Duodenal mucosa (tissue), 2 donors: ENCODE results near the gene ACTR3C.
A peak's percentile ranks its signal among the peaks of the same experiment; 100 is the strongest.

Experiments used
- H3K27ac ChIP-seq: one replicate; pipeline ENCODE4 v1.7.0; 2013; ENCODE audit warnings: low read depth, low read length
- H3K27me3 ChIP-seq, 2 donors: one replicate each; pipeline ENCODE4 v1.7.0; 2013; ENCODE audit warnings: low read length in 2 of 2, control low read depth in 1 of 2; ENCODE audit not compliant: insufficient read depth in 2 of 2, control insufficient read depth in 1 of 2
- H3K36me3 ChIP-seq, 2 donors: one replicate each; pipeline ENCODE4 v1.7.0; 2013; ENCODE audit warnings: low read length in 2 of 2, control low read depth in 1 of 2; ENCODE audit not compliant: insufficient read depth in 2 of 2, control insufficient read depth in 1 of 2
- H3K4me1 ChIP-seq, 2 donors: one replicate each; pipeline ENCODE4 v1.7.0; 2013; ENCODE audit warnings: low read length in 2 of 2, control low read depth in 1 of 2; ENCODE audit not compliant: insufficient read depth in 2 of 2, control insufficient read depth in 1 of 2
- H3K4me3 ChIP-seq, 2 donors: one replicate each; pipeline ENCODE4 v1.7.0; 2013; ENCODE audit warnings: low read length in 2 of 2, low read depth in 1 of 2
- H3K9ac ChIP-seq, 2 donors: one replicate each; pipeline ENCODE4 v1.7.0; 2013; ENCODE audit warnings: low read length in 2 of 2, low read depth in 1 of 2
- H3K9me3 ChIP-seq, 2 donors: one replicate each; pipeline ENCODE4 v1.7.0; 2013; ENCODE audit warnings: low read length in 2 of 2, control low read depth in 1 of 2; ENCODE audit not compliant: control insufficient read depth in 1 of 2

ACTR3C gene

GRCh38 chr7:150343225-150343624, 19.9 kb upstream of the ACTR3C start:
- Histone ChIP-seq H3K27ac (no peak overlapping the region), H3K4me1 (peaks cover 12 to 13% of the 10 kb centered on the region in 2 donors), H3K4me3 (no peak overlapping the region), H3K9ac (no peak overlapping the region), H3K27me3 (peaks cover 5% of the 10 kb centered on the region in 2 donors), H3K9me3 (no peaks in the 10 kb centered on the region), H3K36me3 (no peaks in the 10 kb centered on the region)

GRCh38 chr7:150342121-150342408, 18.7 kb upstream of the ACTR3C start:
- Histone ChIP-seq H3K9ac (no peak overlapping the region), H3K27ac (no peak overlapping the region), H3K9me3 (no peaks in the 10 kb centered on the region), H3K4me3 (no peak overlapping the region), H3K4me1 (peaks cover 12 to 13% of the 10 kb centered on the region in 2 donors), H3K27me3 (peaks cover 5% of the 10 kb centered on the region in 2 donors), H3K36me3 (peaks cover 0 to 5% of the 10 kb centered on the region in 2 donors)

- Histone ChIP-seq H3K4me3 (peak within 1 kb of the TSS; percentile 50 to 67), H3K27ac (peak within 1 kb of the TSS; percentile 20), H3K4me1 (peaks cover 13% of the 10 kb centered on the region in 2 donors), H3K27me3 (peaks cover 5% of the 10 kb centered on the region in 2 donors), H3K9ac (peak within 1 kb of the TSS; percentile 12 to 38), H3K36me3 (peaks cover 0 to 5% of the 10 kb centered on the region in 2 donors), H3K9me3 (no peaks in the 10 kb centered on the region)
Measured at GRCh38 chr7:150341263-150342120, 18.1 kb upstream of the ACTR3C start, which contains the start of gene RARRES2. Gene RARRES2, minus strand, starts transcription at chr7:150341629. Its CDS starts 1,020 bp downstream, at chr7:150340609.

- peak overlapping the region; percentile 20 for H3K27ac ChIP-seq
- H3K4me1 ChIP-seq, result peaks cover 13 to 19% of the 10 kb centered on the region in 2 donors
- H3K27me3 ChIP-seq, result peaks cover 5% of the 10 kb centered on the region in 2 donors
- H3K36me3 ChIP-seq, result peaks cover 0 to 5% of the 10 kb centered on the region in 2 donors
- H3K9me3 ChIP-seq, result no peaks in the 10 kb centered on the region
- peak overlapping the region; percentile 12 to 38 for H3K9ac ChIP-seq
- peak overlapping the region; percentile 50 to 67 for H3K4me3 ChIP-seq
Measured at GRCh38 chr7:150340875-150341262, 17.5 kb upstream of the ACTR3C start.

- H3K36me3 ChIP-seq, result peaks cover 0 to 5% of the 10 kb centered on the region in 2 donors
- H3K9me3 ChIP-seq, result no peaks in the 10 kb centered on the region
- H3K9ac ChIP-seq, result peak overlapping the region in 1 of 2 donors; percentile 12
- H3K4me1 ChIP-seq, result peaks cover 15 to 22% of the 10 kb centered on the region in 2 donors
- H3K4me3 ChIP-seq, result peak overlapping the region; percentile 50 to 67
- peak overlapping the region; percentile 17 for H3K27ac ChIP-seq
- peaks cover 5% of the 10 kb centered on the region in 2 donors for H3K27me3 ChIP-seq
Measured at GRCh38 chr7:150340024-150340749, 16.8 kb upstream of the ACTR3C start.

GRCh38 chr7:150339409-150339809, 16.1 kb upstream of the ACTR3C start:
- no peak overlapping the region for H3K27ac ChIP-seq
- H3K36me3 ChIP-seq, result peaks cover 0 to 5% of the 10 kb centered on the region in 2 donors
- H3K4me3 ChIP-seq, result peak overlapping the region; percentile 50 to 67
- no peak overlapping the region for H3K9ac ChIP-seq
- no peaks in the 10 kb centered on the region for H3K9me3 ChIP-seq
- H3K4me1 ChIP-seq, result peaks cover 18 to 22% of the 10 kb centered on the region in 2 donors
- H3K27me3 ChIP-seq, result peaks cover 5% of the 10 kb centered on the region in 2 donors

- peaks cover 18 to 22% of the 10 kb centered on the region in 2 donors for H3K4me1 ChIP-seq
- H3K4me3 ChIP-seq, result no peak overlapping the region
- H3K27me3 ChIP-seq, result peaks cover 5% of the 10 kb centered on the region in 2 donors
- peaks cover 0 to 5% of the 10 kb centered on the region in 2 donors for H3K36me3 ChIP-seq
- no peak overlapping the region for H3K27ac ChIP-seq
- no peak overlapping the region for H3K9ac ChIP-seq
- no peaks in the 10 kb centered on the region for H3K9me3 ChIP-seq
Measured at GRCh38 chr7:150338166-150338829, 15.0 kb upstream of the ACTR3C start.

- no peak overlapping the region for H3K9ac ChIP-seq
- H3K36me3 ChIP-seq, result peaks cover 0 to 5% of the 10 kb centered on the region in 2 donors
- H3K9me3 ChIP-seq, result no peaks in the 10 kb centered on the region
- H3K27me3 ChIP-seq, result peaks cover 5% of the 10 kb centered on the region in 2 donors
- peaks cover 18 to 22% of the 10 kb centered on the region in 2 donors for H3K4me1 ChIP-seq
- no peak overlapping the region for H3K4me3 ChIP-seq
- no peak overlapping the region for H3K27ac ChIP-seq
Measured at GRCh38 chr7:150337659-150338081, 14.3 kb upstream of the ACTR3C start.

GRCh38 chr7:150337179-150337578, 13.8 kb upstream of the ACTR3C start:
- Histone ChIP-seq H3K27me3 (peaks cover 5% of the 10 kb centered on the region in 2 donors), H3K4me1 (peaks cover 18 to 22% of the 10 kb centered on the region in 2 donors), H3K4me3 (no peak overlapping the region), H3K27ac (no peak overlapping the region), H3K9me3 (no peaks in the 10 kb centered on the region), H3K36me3 (peaks cover 0 to 5% of the 10 kb centered on the region in 2 donors), H3K9ac (no peak overlapping the region)
